Measurements from ENCODE around the gene TRIM33. TPM values are rescaled to one million over a fixed set of nuclear protein-coding genes. Genes with fewer than 3 reads are reported as not detected.
A peak's percentile ranks its signal among the peaks of the same experiment; 100 is the strongest.

The TRIM33 gene
- total RNA-seq, 4 donors from 2014 or later, result 37.5 to 48.6 (median 41.1) TPM

- TF ChIP-seq POLR2A (IDR thresholded peaks at IDR 0.05) (no peak), CTCF (IDR thresholded peaks at IDR 0.05) (no peak)
- intact Hi-C loops (cut with DNase I; ENCODE audit: low total_unique reads), result no loop called here
- DNase-seq (ENCODE audit: low spot score in 2 of 2), result no peak
- 93% methylated on average over 3 of the region's 3 CpGs for WGBS, 2 donors
- no peak overlapping the region for H3K4me3 ChIP-seq (ENCODE audit: low read depth, poor library complexity, severe bottlenecking)
Measured at GRCh38 chr1:114355240-114355639, 155.8 kb downstream of the TRIM33 start.

GRCh38 chr1:114353262-114353661 is 157.7 kb downstream of the TRIM33 start:
- peak; percentile 53 to 86 for DNase-seq (ENCODE audit: low spot score in 2 of 2)
- WGBS, 2 donors, result 8 to 10% methylated on average over 4 of the region's 4 CpGs
- intact Hi-C loops (cut with DNase I; ENCODE audit: low total_unique reads), result no loop called here
- TF ChIP-seq POLR2A (IDR thresholded peaks at IDR 0.05) (no peak), CTCF (IDR thresholded peaks at IDR 0.05) (no peak)
- no peak overlapping the region for H3K4me3 ChIP-seq (ENCODE audit: low read depth, poor library complexity, severe bottlenecking)

- intact Hi-C loops (cut with DNase I; ENCODE audit: low total_unique reads), result no loop called here
- TF ChIP-seq POLR2A (IDR thresholded peaks at IDR 0.05) (no peak), CTCF (IDR thresholded peaks at IDR 0.05) (no peak)
- DNase-seq (ENCODE audit: low spot score in 2 of 2), result no peak
- 40 to 58% methylated on average over 6 of the region's 6 CpGs for WGBS, 2 donors
- H3K4me3 ChIP-seq (ENCODE audit: low read depth, poor library complexity, severe bottlenecking), result no peak overlapping the region
Measured at GRCh38 chr1:114352797-114353196, 158.2 kb downstream of the TRIM33 start.

GRCh38 chr1:114350731-114351445 is 160.1 kb downstream of the TRIM33 start:
- 92 to 97% methylated on average over 10 of the region's 10 CpGs for WGBS, 2 donors
- intact Hi-C loops (cut with DNase I; ENCODE audit: low total_unique reads), result no loop called here
- H3K4me3 ChIP-seq (ENCODE audit: low read depth, poor library complexity, severe bottlenecking), result no peak overlapping the region
- DNase-seq (ENCODE audit: low spot score in 2 of 2), result no peak
- TF ChIP-seq CTCF (IDR thresholded peaks at IDR 0.05) (no peak), POLR2A (IDR thresholded peaks at IDR 0.05) (no peak)

- no peak overlapping the region for H3K4me3 ChIP-seq (ENCODE audit: low read depth, poor library complexity, severe bottlenecking)
- WGBS, 2 donors, result 83 to 90% methylated on average over 14 of the region's 14 CpGs
- no peak for TF ChIP-seq POLR2A (IDR thresholded peaks at IDR 0.05)
- no peak for TF ChIP-seq CTCF (IDR thresholded peaks at IDR 0.05)
- intact Hi-C loops (cut with DNase I; ENCODE audit: low total_unique reads), result no loop called here
- DNase-seq (ENCODE audit: low spot score in 2 of 2), result no peak
Measured at GRCh38 chr1:114349891-114350605, 161.0 kb downstream of the TRIM33 start.

All from lower leg skin (tissue), 4 donors.